DND-41 (cell line): Measurements from ENCODE around the gene IMPDH1.

Experiments
- CTCF ChIP-seq: IDR thresholded peaks from 2 replicates; pipeline ENCODE4 v1.5.1; 2012; ENCODE audit warnings: borderline replicate concordance, low read length, moderate library complexity, mild to moderate bottlenecking; ENCODE audit not compliant: poor library complexity, severe bottlenecking; ENCODE audit errors: extremely low read depth
- EZH2 ChIP-seq: IDR thresholded peaks from 3 replicates; pipeline ENCODE4 v1.6.1; 2012; ENCODE audit warnings: borderline replicate concordance, low read depth, mild to moderate bottlenecking, moderate library complexity, low read length, inconsistent platforms; ENCODE audit not compliant: severe bottlenecking

GRCh38 chr7:128425850-128426249, 16.1 kb upstream of the IMPDH1 start:
- peak; percentile 90 for TF ChIP-seq CTCF
- no peak for TF ChIP-seq EZH2
